ENCODE measurements around the gene ZNF414.
A peak's percentile ranks its signal among the peaks of the same experiment; 100 is the strongest.
"Not testable (repeated sequence)": the region's sequence is repeated elsewhere in the genome, so short reads cannot be mapped to it uniquely, and the experiment has no call there.

The ZNF414 gene, protein sequence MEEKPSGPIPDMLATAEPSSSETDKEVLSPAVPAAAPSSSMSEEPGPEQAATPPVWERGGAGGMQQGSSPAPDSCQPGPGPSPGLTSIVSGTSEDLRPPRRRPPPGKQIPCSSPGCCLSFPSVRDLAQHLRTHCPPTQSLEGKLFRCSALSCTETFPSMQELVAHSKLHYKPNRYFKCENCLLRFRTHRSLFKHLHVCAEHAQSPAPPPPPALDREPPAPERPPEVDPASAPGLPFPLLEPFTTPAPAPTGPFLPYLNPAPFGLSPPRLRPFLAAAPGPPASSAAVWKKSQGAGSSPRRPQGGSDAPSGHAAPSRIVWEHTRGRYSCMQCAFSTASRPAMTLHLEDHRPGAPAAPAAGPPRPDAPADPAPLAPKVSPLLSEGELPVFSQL

DNA sequence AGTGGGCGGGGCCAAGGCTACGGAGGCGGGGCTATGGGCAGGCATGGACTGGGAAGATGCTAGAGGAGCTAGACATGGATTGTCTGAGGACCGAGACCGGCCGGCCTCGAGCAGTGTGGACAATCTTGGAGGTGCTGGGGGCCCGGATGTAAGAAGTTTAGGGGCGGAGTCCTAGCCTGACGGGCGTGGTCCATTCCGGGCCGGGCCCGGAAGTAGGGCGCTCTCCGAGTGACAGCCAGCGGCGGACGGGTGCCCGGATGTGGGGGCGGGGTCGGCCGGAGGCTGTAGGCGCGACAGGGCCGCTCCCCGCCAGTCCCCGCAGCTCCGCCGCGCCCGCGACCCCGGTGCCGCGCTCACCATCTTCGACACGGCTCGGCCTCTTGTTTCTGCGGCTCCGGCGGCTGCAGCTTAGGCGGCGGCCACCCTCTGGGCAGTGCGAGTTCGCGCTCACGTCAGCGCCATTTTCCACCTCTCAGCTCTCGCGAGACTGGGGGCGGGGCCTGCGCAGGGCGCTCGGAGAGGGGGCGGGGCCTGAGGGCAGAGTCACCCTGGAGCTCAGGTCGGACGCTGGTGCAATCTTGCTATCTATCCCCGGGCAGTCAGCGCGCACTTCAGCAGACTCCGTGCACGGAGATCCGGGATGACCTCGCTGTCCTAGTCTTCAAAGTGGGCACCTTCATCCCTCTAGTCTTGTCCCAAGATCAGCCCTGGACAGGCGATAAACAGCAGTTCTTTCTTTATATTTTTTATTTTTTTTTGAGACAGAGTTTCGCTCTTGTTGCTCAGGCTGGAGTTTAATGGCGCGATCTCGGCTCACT is at the start of gene ZNF414:
ZNF414 (minus strand) TSS at position 481 of the 818 bp plus-strand sequence; CDS start at position 360, 121 bp downstream.
- Mint-ChIP-seq H3K4me1 (peaks cover 53% of the 10 kb centered on the region), H3K36me3 (ENCODE audit: low read depth) (peaks cover 5% of the 10 kb centered on the region), H3K27ac (peak within 1 kb of the TSS; percentile 99), H3K4me3 (peak within 1 kb of the TSS; percentile 89), H3K27me3 (no peaks in the 10 kb centered on the region), H3K9me3 (no peaks in the 10 kb centered on the region)
- peak; percentile 98 for DNase-seq
- peak; percentile 90 for ATAC-seq

DNA sequence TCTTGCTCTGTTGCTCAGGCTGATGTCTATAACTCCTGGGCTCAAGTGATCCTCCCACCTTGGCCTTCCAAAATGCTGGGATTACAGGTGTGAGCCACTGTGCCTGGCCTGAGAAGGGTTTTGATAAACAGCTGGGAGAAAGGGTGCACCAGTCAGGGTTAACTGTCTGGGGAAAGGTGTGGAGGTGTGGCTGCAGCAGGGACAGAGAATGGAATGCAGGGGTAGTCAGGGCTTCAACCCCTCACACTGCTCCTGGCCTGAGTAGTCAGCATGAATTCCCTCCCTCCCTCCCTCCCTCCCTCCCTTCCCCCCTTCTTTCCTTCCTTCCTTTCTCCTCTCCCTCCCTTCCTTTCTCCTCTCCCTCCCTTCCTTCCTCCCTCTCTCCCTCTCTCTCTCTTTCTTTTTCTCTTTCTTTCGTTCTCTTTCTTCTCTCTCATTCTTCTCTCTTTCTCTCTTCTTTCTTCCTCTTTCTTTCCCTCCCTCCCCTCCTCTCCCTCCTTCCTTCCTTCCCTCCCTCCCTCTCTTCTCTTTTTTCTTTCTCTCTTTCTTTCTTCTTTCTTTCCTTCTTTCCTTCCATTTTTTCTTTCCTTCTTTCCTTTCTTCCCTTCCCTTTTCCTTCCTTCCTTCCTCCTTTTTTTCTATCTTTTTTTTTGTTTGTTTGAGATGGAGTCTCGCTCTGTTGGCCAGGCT is 47.3 kb upstream of the ZNF414 start:
- Mint-ChIP-seq H3K36me3 (ENCODE audit: low read depth) (no peaks in the 10 kb centered on the region), H3K9me3 (no peaks in the 10 kb centered on the region), H3K4me3 (no peak overlapping the region), H3K4me1 (peaks cover 24% of the 10 kb centered on the region), H3K27ac (no peak overlapping the region), H3K27me3 (no peaks in the 10 kb centered on the region)
- no peak for ATAC-seq
- DNase-seq = no peak

DNA sequence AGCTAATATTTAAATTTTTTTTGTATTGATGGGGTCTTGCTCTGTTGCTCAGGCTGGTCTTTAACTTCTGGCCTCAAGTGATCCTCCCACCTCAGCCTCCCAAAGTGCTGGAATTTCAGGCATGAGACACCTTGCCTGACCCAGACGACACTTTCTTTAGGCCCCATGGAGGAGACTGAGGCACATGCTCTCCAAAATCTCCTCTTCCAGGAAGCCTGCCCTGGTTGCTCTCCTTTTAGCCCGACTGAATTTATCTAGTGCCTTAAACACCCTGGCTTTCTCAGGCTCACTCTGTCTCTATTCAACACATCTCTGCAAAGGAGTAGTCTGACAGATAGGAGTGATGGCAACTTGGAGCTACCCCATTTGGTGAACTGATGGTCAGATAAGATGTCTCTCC is 44.4 kb upstream of the ZNF414 start:
- H3K9me3 Mint-ChIP-seq = no peaks in the 10 kb centered on the region
- peaks cover 14% of the 10 kb centered on the region for H3K4me1 Mint-ChIP-seq
- ATAC-seq = no peak
- no peaks in the 10 kb centered on the region for H3K36me3 Mint-ChIP-seq (ENCODE audit: low read depth)
- DNase-seq = no peak
- no peak overlapping the region for H3K27ac Mint-ChIP-seq
- no peaks in the 10 kb centered on the region for H3K27me3 Mint-ChIP-seq
- H3K4me3 Mint-ChIP-seq = no peak overlapping the region

DNA sequence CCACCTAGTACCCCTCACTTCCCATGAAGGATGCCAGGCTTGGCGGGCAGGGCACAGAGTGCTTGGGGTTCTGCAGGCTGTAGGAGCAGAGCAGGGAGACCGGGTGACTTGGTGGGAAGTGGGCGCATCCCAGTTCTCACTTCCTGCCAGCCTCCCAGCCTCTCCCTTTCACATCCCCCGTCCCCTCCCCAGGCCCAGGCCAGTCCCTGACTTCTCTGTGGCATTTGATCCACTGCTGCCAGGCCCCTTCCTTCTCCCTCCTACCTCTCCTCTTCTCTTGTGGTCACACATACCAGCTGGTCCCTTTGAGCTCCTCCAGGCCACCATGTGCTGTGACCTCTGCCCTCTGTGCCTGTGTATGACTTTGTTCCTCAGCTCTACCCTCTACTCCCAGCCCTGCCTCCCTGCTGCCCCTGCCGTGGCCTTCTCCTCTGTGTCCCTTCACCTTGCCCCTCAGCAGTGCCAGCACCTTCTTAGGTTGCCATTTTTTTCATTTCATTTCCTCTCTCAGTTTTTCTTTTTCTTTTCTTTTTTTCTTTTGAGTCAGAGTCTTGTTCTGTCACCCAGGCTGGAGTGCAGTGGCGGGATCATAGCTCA is 43.8 kb upstream of the ZNF414 start:
- H3K27me3 Mint-ChIP-seq = no peaks in the 10 kb centered on the region
- DNase-seq (no peak), ATAC-seq (no peak)
- peaks cover 4% of the 10 kb centered on the region for H3K36me3 Mint-ChIP-seq (ENCODE audit: low read depth)
- no peaks in the 10 kb centered on the region for H3K9me3 Mint-ChIP-seq
- peaks cover 12% of the 10 kb centered on the region for H3K4me1 Mint-ChIP-seq
- peak overlapping the region; percentile 66 for H3K27ac Mint-ChIP-seq
- no peak overlapping the region for H3K4me3 Mint-ChIP-seq

DNA sequence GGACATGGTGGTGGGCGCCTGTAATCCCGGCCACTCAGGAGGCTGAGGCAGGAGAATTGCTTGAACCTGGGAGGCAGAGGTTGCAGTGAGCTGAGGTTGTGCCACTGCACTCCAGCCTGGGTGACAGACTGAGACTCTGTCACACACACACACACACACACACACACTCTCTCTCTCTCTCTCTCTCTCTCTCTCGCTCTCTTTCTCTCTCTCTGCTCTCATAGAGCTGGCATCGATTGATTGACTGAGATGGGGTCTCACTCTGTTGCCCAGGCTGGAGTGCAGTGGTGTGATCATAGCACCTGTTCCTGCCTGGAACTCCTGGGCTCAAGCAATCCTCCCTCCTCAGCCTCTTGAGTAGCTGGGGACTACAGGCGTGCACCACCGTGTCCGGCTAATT is 39.8 kb upstream of the ZNF414 start:
- H3K36me3 Mint-ChIP-seq (ENCODE audit: low read depth); DNase-seq; H3K9me3 Mint-ChIP-seq; H3K4me3 Mint-ChIP-seq; ATAC-seq; H3K27ac Mint-ChIP-seq; H3K27me3 Mint-ChIP-seq: not testable (repeated sequence)
- H3K4me1 Mint-ChIP-seq = peaks cover 12% of the 10 kb centered on the region

DNA sequence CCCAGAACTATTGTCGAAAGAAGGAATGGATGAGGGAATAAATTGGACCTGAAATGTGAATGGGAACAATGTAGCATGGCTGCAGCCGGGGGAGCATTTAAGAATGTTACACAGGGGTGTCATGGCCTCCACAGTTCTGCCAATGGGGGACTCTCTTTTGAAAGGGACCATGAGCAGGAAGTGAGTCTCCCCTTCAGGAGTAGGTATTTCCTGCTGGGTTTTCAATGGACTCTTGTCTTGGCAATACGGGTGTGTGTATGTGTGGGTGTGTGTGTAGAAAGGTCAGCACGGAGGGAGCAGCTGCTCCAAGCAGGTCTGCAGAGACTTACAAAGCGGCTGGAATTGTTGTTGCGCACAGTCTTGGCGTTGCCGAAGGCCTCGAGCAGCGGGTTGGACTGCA is 38.8 kb upstream of the ZNF414 start:
- Mint-ChIP-seq H3K9me3 (no peaks in the 10 kb centered on the region), H3K4me3 (no peak overlapping the region), H3K27ac (no peak overlapping the region), H3K4me1 (peaks cover 4% of the 10 kb centered on the region), H3K36me3 (ENCODE audit: low read depth) (peaks cover 7% of the 10 kb centered on the region), H3K27me3 (no peaks in the 10 kb centered on the region)
- DNase-seq = no peak
- ATAC-seq = peak; percentile 52

DNA sequence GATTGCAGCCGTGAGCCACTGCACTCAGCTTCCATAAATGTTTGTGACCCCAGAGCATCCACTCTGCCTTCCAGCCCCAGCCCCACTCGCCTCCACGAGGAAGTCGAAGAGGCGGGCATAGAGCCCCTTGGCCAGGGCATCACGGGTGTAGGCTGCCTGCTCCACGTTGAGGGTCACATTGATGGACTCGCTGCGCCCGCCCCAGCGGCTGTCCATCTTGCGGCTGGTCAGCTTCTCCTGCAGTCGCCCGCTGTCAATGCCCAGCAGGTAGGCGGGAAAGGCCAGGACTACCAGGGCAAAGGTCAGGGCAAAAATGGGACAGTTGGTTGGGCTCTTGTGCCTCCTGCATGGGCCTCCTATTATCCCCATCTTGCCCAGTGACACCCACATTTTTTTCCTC is 36.1 kb upstream of the ZNF414 start:
- Mint-ChIP-seq H3K4me1 (no peaks in the 10 kb centered on the region), H3K4me3 (no peak overlapping the region), H3K36me3 (ENCODE audit: low read depth) (peaks cover 7% of the 10 kb centered on the region), H3K9me3 (no peaks in the 10 kb centered on the region), H3K27me3 (no peaks in the 10 kb centered on the region), H3K27ac (no peak overlapping the region)
- no peak for ATAC-seq
- no peak for DNase-seq

DNA sequence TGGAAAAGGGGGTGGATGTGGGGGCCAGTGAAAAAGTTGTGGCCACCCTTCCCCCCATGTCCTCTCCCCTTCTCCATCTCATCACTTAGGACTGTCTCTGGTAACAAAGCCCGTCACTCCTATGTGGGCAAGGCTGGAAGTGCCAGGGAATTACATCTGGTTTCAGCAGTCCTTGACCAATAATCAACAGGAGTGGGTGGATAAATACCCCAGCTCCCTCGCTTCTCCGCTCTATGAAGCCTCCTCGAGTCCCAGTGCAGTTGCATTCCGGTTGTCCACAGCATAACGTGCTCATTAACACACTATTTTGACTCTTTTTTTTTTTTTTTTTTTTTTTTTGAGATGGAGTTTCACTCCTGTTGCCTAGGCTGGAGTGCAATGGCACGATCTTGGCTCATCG is 31.8 kb upstream of the ZNF414 start:
- ATAC-seq (no peak), DNase-seq (no peak)
- Mint-ChIP-seq H3K9me3 (no peaks in the 10 kb centered on the region), H3K27me3 (no peaks in the 10 kb centered on the region), H3K4me3 (no peak overlapping the region), H3K36me3 (ENCODE audit: low read depth) (no peaks in the 10 kb centered on the region), H3K27ac (no peak overlapping the region), H3K4me1 (no peaks in the 10 kb centered on the region)

DNA sequence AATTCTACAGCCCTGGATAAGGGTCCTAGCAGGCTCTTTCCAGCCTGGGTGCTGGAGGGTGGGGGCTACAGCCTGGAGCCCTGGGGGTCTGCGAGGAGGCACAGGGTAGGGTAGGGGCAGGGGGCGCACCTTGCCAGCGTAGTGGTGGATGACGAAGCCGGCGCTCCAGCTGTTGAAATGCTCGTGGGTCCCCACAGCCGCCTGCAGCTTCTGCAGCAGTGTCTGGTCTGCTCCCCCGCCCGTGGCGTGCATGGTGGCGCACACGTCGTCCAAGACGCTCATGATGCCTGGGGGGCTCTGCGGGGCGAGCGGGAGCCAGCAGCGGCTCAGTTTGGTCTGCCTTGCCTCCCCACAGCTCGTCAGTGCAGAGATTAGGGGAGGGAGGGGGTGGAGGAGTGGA is 30.2 kb upstream of the ZNF414 start:
- Mint-ChIP-seq H3K4me3 (no peak overlapping the region), H3K27ac (no peak overlapping the region), H3K9me3 (no peaks in the 10 kb centered on the region), H3K27me3 (no peaks in the 10 kb centered on the region), H3K36me3 (ENCODE audit: low read depth) (no peaks in the 10 kb centered on the region), H3K4me1 (no peaks in the 10 kb centered on the region)
- no peak for DNase-seq
- no peak for ATAC-seq

DNA sequence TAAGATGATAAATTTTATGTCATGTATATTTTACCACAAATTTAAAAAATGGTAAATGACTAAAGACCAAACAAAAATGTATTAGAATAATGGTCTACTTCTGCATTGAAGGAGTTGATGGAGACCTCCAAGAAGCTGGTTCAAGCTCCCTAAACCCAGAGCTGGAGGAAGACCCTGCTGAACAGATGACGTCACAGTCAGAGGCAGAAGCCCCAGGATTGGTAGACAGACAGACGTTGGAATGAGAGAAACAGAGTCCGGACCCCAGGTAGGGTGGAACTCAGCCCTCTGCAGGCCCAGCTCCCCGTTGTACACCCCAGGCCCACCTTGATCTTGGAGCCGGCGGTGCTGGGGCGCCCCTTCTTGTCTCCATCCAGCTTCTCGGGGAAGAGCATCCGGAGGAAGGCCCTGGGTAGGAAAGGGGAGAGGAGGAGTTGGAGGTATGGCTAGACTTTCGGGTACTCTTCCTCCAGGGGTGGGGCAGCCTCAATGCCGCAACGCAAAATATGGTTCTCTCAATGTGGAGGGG is 25.7 kb upstream of the ZNF414 start:
- H3K4me1 Mint-ChIP-seq = no peaks in the 10 kb centered on the region
- no peak overlapping the region for H3K4me3 Mint-ChIP-seq
- H3K27me3 Mint-ChIP-seq = no peaks in the 10 kb centered on the region
- no peaks in the 10 kb centered on the region for H3K9me3 Mint-ChIP-seq
- H3K36me3 Mint-ChIP-seq (ENCODE audit: low read depth) = no peaks in the 10 kb centered on the region
- DNase-seq (no peak), ATAC-seq (no peak)
- no peak overlapping the region for H3K27ac Mint-ChIP-seq

DNA sequence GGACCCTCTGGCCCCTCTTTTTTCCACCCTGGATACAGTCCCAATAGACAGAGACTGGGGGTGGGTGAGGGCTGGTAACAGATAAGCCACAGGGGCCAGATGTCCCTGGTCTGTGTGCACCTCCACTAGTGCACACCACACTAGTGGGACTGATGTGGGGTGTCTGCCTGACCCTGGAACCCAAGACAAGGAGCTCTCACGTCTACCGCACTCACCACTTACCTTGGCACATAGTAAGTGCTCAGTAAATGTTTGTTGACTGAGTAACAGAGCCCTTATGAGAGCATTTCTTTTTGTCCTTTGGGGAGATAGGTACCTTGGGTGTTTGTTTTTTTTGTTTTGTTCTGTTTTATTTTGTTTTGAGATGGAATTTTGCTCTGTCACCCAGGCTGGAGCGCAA is 23.1 kb upstream of the ZNF414 start:
- Mint-ChIP-seq H3K4me3 (no peak overlapping the region), H3K36me3 (ENCODE audit: low read depth) (no peaks in the 10 kb centered on the region), H3K4me1 (no peaks in the 10 kb centered on the region), H3K9me3 (no peaks in the 10 kb centered on the region), H3K27ac (no peak overlapping the region), H3K27me3 (no peaks in the 10 kb centered on the region)
- no peak for ATAC-seq
- DNase-seq = no peak

DNA sequence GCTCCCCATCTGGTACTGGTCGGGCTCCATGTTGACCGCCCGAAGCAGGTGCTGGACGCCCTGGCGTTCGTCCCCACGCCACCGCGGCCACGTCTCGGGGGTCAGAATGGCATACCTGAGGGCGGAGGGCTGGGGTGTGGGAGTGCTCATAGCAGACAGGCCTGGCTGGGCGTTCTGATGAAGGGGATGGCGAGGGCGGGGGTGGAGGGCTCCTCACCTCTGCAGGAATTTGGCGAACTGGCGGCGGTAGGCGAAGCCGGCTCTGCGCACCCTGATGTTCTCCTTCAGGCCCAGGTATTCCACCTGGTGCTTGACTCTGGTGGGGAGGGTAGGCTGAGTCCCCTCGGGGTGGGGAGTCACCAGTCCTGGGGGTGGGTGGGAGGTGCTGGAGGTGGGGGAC is 22.3 kb upstream of the ZNF414 start:
- Mint-ChIP-seq H3K27ac (no peak overlapping the region), H3K4me1 (no peaks in the 10 kb centered on the region), H3K36me3 (ENCODE audit: low read depth) (no peaks in the 10 kb centered on the region), H3K9me3 (no peaks in the 10 kb centered on the region), H3K27me3 (no peaks in the 10 kb centered on the region), H3K4me3 (no peak overlapping the region)
- ATAC-seq (no peak), DNase-seq (no peak)

DNA sequence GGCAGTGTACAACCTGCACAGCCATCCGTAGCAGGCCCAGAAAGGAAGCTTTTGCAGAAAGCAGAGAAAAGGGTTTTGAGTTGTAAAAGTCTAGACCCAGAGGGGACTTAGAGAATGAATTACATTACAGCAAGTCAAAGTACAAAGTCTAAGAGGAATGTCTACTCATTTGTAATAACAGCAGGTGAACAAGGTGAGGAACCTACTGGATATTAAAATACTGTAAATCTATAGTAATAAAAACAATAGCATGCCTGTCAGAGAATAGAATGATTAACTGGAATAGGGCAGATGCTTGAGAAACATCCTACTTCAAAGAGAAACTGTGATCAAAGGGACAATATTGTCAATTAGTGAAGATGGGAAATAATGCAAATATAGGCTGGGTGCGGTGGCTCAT is 18.3 kb upstream of the ZNF414 start:
- H3K27me3 Mint-ChIP-seq = no peaks in the 10 kb centered on the region
- H3K36me3 Mint-ChIP-seq (ENCODE audit: low read depth) = peaks cover 15% of the 10 kb centered on the region
- H3K27ac Mint-ChIP-seq = no peak overlapping the region

DNA sequence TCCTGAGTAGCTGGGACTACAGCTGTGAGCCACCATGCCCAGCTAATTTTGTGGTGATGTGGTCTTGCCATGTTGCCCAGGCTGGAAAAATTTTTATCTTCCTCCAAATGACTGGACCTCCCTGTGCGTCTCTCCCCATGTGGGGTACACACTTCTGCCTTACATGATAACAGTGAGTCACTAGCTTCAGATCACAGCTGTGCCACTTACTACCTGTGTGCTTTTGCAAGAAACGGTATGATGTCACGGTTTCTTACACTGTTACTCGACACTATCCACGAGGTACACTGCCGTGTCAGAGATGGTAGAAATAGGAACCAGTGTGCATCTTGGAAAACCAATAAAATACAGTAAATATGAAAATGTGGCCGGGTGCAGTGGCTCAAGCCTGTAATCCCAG is 17.5 kb upstream of the ZNF414 start:
- Mint-ChIP-seq H3K27me3 (no peaks in the 10 kb centered on the region), H3K9me3 (no peaks in the 10 kb centered on the region), H3K36me3 (ENCODE audit: low read depth) (peaks cover 18% of the 10 kb centered on the region), H3K4me1 (peaks cover 4% of the 10 kb centered on the region), H3K4me3 (no peak overlapping the region), H3K27ac (no peak overlapping the region)
- ATAC-seq (no peak), DNase-seq (no peak)

More for the DNA sequence above, 18.3 kb upstream of the ZNF414 start:
- H3K4me1 Mint-ChIP-seq = peaks cover 4% of the 10 kb centered on the region
- ATAC-seq (no peak), DNase-seq (no peak)
- H3K9me3 Mint-ChIP-seq = no peaks in the 10 kb centered on the region
- H3K4me3 Mint-ChIP-seq = no peak overlapping the region

Data from activated naive CD8-positive, alpha-beta T cell treated with anti-CD3 and anti-CD28 coated beads, Interleukin-2, amount 50 U/mL, for 24 hours (primary cell).